ENCODE measurements around the gene NFIA. TPM values are rescaled to one million over a fixed set of nuclear protein-coding genes. Genes with fewer than 3 reads are reported as not detected.
A peak's percentile ranks its signal among the peaks of the same experiment; 100 is the strongest.

The NFIA gene
- total RNA-seq, 1 experiment from 2014 or later: 0.35 TPM

GRCh38 chr1:61081686-61082310, 563 bp upstream of the NFIA start:
- peaks cover 0 to 3% of the 10 kb centered on the region in 2 experiments; a peak in 3 of 5 replicates for H3K9me3 Mint-ChIP-seq
- WGBS (ENCODE audit: extremely low coverage, insufficient read length, low lambda C conversion rate): no CpG with 5 or more reads among the region's 41 CpGs
- H3K4me1 Mint-ChIP-seq: peaks cover 39 to 46% of the 10 kb centered on the region in 2 experiments
- Histone ChIP-seq H3K27ac (ENCODE audit: insufficient read length, low read depth, low read length) (no peak overlapping the region), H3K4ac (ENCODE audit: low read depth, low read length) (no peak overlapping the region), H3K14ac (ENCODE audit: insufficient read depth, low read length) (no peak overlapping the region), H3K79me1 (ENCODE audit: insufficient read depth, low read depth, low read length, poor library complexity, severe bottlenecking) (no peaks in the 10 kb centered on the region), H2BK20ac (ENCODE audit: low read depth, low read length, poor library complexity, severe bottlenecking) (no peak overlapping the region), H3K56ac (ENCODE audit: insufficient read length, low read depth, low read length) (no peak overlapping the region), H3K18ac (ENCODE audit: insufficient read length, low read depth, low read length) (no peak overlapping the region), H2AFZ (ENCODE audit: low read length) (no peak overlapping the region), H2BK120ac (ENCODE audit: low read depth, low read length, poor library complexity, severe bottlenecking) (no peak overlapping the region), H4K91ac (ENCODE audit: insufficient read length, low read depth, low read length) (no peak overlapping the region), H3K23ac (ENCODE audit: insufficient read length, low read depth, low read length) (no peak overlapping the region), H2AK5ac (ENCODE audit: insufficient read length, low read length) (no peak overlapping the region), H3T11ph (ENCODE audit: low read length) (no peak overlapping the region), H3K79me2 (ENCODE audit: insufficient read depth, low read length) (no peaks in the 10 kb centered on the region), H2BK5ac (ENCODE audit: insufficient read length, low read length) (no peak overlapping the region), H3K27me3 (ENCODE audit: insufficient read depth, low read length) (peaks cover 36% of the 10 kb centered on the region; the same call in 1 of the 2 replicates), H2BK12ac (ENCODE audit: insufficient read length, low read depth, low read length) (no peak overlapping the region), H3K4me1 (ENCODE audit: insufficient read depth, low read length) (peaks cover 12% of the 10 kb centered on the region; the same call in 1 of the 2 replicates), H2BK15ac (ENCODE audit: low read depth, low read length) (no peak overlapping the region), H4K5ac (ENCODE audit: insufficient read length, low read depth, low read length) (no peak overlapping the region), H4K20me1 (ENCODE audit: control insufficient read depth, insufficient read depth, insufficient read length) (no peaks in the 10 kb centered on the region), H3K23me2 (ENCODE audit: insufficient read length, low read depth, low read length, poor library complexity, severe bottlenecking) (peaks cover 27% of the 10 kb centered on the region), H3K9me3 (ENCODE audit: control insufficient read depth, low read depth, low read length) (no peaks in the 10 kb centered on the region), H4K8ac (replicated peaks; ENCODE audit: insufficient read length, low read depth, low read length) (no peak overlapping the region), H3K4me2 (ENCODE audit: insufficient read depth, insufficient read length, low read length) (peak overlapping the region; percentile 95), H3K9ac (ENCODE audit: extremely low read depth, insufficient read length, low read length) (no peak overlapping the region)
- peaks cover 80% of the 10 kb centered on the region for H3K27me3 Mint-ChIP-seq (ENCODE audit: low read depth)
- no peak overlapping the region for H3K27ac Mint-ChIP-seq
- H3K4me3 Mint-ChIP-seq: peak overlapping the region; percentile 54 to 80
- peaks cover 0 to 3% (median 0%) of the 10 kb centered on the region in 3 experiments; a peak in 2 of 7 replicates for H3K36me3 Mint-ChIP-seq (ENCODE audit: insufficient read depth in 1 of 3, low read depth in 3 of 3)
- peak; percentile 68 for DNase-seq
- TF ChIP-seq, protein P1, sequence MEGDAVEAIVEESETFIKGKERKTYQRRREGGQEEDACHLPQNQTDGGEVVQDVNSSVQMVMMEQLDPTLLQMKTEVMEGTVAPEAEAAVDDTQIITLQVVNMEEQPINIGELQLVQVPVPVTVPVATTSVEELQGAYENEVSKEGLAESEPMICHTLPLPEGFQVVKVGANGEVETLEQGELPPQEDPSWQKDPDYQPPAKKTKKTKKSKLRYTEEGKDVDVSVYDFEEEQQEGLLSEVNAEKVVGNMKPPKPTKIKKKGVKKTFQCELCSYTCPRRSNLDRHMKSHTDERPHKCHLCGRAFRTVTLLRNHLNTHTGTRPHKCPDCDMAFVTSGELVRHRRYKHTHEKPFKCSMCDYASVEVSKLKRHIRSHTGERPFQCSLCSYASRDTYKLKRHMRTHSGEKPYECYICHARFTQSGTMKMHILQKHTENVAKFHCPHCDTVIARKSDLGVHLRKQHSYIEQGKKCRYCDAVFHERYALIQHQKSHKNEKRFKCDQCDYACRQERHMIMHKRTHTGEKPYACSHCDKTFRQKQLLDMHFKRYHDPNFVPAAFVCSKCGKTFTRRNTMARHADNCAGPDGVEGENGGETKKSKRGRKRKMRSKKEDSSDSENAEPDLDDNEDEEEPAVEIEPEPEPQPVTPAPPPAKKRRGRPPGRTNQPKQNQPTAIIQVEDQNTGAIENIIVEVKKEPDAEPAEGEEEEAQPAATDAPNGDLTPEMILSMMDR (conservative IDR thresholded peaks at IDR 0.05): no peak

All from H9 (cell line).